ENCODE results near the gene TFDP2. TPM values are rescaled to one million over a fixed set of nuclear protein-coding genes. Genes with fewer than 3 reads are reported as not detected.

The TFDP2 gene
- total RNA-seq, 2 experiments from 2014 or later = 27.4 to 27.8 TPM

- CTCF ChIA-PET = interaction anchor here (2.1 kb wide), 1 partner anchor 162 kb away, joined by 6 read pairs; no protein-coding TSS in a partner anchor
- no peaks in the 10 kb centered on the region for H3K27me3 Mint-ChIP-seq
These were observed 32.1 kb downstream of the TFDP2 start for GRCh38 chr3:142117056-142117851.

DNA sequence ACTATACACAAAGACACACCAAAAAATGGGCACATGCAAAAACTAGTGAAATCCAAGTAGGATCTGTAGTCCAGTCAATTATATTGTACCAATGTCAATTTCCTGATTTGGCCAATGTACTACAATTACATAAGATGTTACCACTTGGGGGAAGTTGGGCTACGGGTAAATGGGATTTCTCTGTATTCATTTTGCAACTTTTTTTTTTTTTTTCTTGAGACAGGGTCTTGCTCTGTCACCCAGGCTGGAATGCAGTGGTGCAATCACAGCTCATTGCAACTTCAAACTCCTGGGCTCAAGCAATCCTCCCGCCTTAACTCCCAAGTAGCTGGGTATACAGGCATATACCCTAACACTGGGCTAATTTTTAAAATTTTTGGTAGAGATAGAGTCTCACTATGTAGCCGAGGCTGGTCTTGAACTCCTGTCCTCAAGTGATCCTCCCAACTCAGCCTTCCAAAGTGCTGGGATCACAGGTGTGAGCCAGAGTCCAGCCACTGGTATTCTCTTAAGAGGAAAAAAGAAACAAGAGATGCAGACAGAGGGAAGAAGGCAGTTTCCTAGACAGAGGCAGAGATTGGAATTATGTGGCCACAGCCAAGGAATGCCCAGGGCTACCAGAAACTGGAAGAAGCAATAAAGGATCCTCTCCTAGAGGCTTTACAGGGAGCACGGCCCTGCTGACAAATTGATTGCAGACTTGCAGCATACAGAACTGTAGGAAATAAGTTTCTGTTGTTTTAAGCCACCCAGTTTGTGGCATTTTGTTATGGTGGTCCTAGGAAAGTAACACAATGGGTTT, 33.3 kb downstream of the TFDP2 start:
- intact Hi-C loops (cut with micrococcal nuclease) = no loop called here
- CTCF ChIA-PET = no interaction called here
- POLR2A ChIA-PET = no interaction called here

More at GRCh38 chr3:142117056-142117851, 32.1 kb downstream of the TFDP2 start:
- intact Hi-C loops (cut with micrococcal nuclease) = no loop called here
- TF ChIP-seq, protein P1, sequence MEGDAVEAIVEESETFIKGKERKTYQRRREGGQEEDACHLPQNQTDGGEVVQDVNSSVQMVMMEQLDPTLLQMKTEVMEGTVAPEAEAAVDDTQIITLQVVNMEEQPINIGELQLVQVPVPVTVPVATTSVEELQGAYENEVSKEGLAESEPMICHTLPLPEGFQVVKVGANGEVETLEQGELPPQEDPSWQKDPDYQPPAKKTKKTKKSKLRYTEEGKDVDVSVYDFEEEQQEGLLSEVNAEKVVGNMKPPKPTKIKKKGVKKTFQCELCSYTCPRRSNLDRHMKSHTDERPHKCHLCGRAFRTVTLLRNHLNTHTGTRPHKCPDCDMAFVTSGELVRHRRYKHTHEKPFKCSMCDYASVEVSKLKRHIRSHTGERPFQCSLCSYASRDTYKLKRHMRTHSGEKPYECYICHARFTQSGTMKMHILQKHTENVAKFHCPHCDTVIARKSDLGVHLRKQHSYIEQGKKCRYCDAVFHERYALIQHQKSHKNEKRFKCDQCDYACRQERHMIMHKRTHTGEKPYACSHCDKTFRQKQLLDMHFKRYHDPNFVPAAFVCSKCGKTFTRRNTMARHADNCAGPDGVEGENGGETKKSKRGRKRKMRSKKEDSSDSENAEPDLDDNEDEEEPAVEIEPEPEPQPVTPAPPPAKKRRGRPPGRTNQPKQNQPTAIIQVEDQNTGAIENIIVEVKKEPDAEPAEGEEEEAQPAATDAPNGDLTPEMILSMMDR (IDR thresholded peaks at IDR 0.05) = no peak
- POLR2A ChIA-PET = no interaction called here
- Mint-ChIP-seq H3K4me3 (no peak overlapping the region), H3K27ac (no peak overlapping the region), H3K36me3 (ENCODE audit: low read depth) (no peaks in the 10 kb centered on the region), H3K9me3 (no peaks in the 10 kb centered on the region), H3K4me1 (ENCODE audit: low read depth) (peaks cover 3% of the 10 kb centered on the region)
- ATAC-seq = no peak
- DNase-seq = no peak

DNA sequence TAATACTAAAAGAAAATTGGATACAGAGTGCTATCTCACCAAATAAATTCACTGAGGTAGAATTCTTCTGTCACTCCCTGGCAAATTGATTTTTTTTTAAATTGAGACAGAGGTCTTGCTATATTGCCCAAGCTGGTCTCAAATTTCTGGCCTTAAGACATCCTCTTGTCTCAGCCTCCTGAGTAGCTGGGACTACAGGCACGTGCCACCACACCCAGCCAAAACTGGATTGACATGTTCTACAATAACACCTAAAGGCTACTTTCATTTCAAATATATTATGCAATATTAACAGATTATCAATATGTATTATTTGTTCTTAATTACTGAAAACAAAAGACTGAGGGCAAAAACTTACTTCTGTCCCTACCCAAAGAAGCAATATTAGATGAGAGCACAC, 36.7 kb downstream of the TFDP2 start:
- DNase-seq = no peak
- H3K4me3 Mint-ChIP-seq = no peak overlapping the region
- ATAC-seq = no peak
- no peaks in the 10 kb centered on the region for H3K36me3 Mint-ChIP-seq (ENCODE audit: low read depth)
- intact Hi-C loops (cut with micrococcal nuclease) = no loop called here
- ChIA-PET CTCF (no interaction called here), POLR2A (interaction anchor here (0.7 kb wide), 1 partner anchor 145 kb away, joined by 3 read pairs; no protein-coding TSS in a partner anchor)
- TF ChIP-seq, protein P1 (IDR thresholded peaks at IDR 0.05) = no peak
- H3K4me1 Mint-ChIP-seq (ENCODE audit: low read depth) = peaks cover 7% of the 10 kb centered on the region
- no peak overlapping the region for H3K27ac Mint-ChIP-seq
- H3K9me3 Mint-ChIP-seq = no peaks in the 10 kb centered on the region
- no peaks in the 10 kb centered on the region for H3K27me3 Mint-ChIP-seq

More for the DNA sequence above, 33.3 kb downstream of the TFDP2 start:
- Mint-ChIP-seq H3K9me3 (no peaks in the 10 kb centered on the region), H3K27me3 (no peaks in the 10 kb centered on the region), H3K4me3 (no peak overlapping the region), H3K4me1 (ENCODE audit: low read depth) (peaks cover 7% of the 10 kb centered on the region), H3K36me3 (ENCODE audit: low read depth) (no peaks in the 10 kb centered on the region), H3K27ac (no peak overlapping the region)
- DNase-seq (no peak), ATAC-seq (no peak)
- TF ChIP-seq, protein P1 (IDR thresholded peaks at IDR 0.05) = no peak

DNA sequence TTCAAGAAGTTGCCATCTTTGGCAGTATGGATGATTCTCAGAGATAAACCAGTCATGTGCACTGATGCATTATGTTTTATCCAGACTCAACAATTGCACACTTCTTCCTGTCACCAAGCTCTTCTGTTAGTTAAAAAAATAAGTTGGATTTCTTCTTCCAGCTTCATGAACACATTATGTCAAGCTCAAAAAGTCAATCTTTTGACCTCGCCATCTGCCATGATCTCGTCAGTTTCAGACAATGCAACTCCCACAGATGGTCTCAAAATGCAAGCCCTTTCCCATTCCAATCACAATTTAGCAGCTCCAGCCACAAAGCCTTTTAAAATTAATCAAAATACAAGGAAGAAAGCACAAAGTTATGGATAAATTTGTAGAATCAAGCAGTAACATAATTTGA, 42.8 kb downstream of the TFDP2 start:
- no peak overlapping the region for H3K4me3 Mint-ChIP-seq
- intact Hi-C loops (cut with micrococcal nuclease) = no loop called here
- POLR2A ChIA-PET = no interaction called here
- H3K36me3 Mint-ChIP-seq (ENCODE audit: low read depth) = no peaks in the 10 kb centered on the region
- no peak overlapping the region for H3K27ac Mint-ChIP-seq
- TF ChIP-seq, protein P1 (IDR thresholded peaks at IDR 0.05) = no peak
- ATAC-seq = no peak
- no peaks in the 10 kb centered on the region for H3K27me3 Mint-ChIP-seq
- H3K9me3 Mint-ChIP-seq = no peaks in the 10 kb centered on the region
- CTCF ChIA-PET = interaction anchor here (0.6 to 1.0 kb wide), 2 partner anchors 18 to 19 kb away, joined by 3 to 4 read pairs; no protein-coding TSS in a partner anchor
- peaks cover 3% of the 10 kb centered on the region for H3K4me1 Mint-ChIP-seq (ENCODE audit: low read depth)
- no peak for DNase-seq

All from activated CD8-positive, alpha-beta T cell treated with anti-CD3 and anti-CD28 coated beads for 36 hours (primary cell).